ENCODE measurements around the gene TDRD7.

Gene TDRD7

DNA sequence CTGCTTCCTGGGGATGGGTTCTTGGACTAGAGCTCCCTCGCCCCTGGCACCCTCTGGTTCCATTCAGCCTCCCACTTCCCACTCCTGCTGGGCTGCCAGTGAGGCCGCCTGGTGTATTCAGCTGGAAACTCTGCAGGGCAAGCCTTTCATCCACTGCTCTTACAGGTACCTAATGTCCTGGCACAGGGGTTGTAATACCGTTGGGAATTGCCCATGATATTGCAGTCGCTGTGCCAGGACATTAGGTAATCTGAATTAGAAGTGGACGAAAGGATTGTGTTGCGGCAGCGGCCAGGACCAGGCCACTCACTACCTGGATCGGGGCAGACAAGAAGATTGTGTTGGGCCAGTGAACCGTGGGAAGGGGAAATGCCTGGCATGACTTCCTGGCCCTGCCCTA lies 102.6 kb downstream of the TDRD7 start:
- no peak overlapping the region for H3K4me3 ChIP-seq (ENCODE audit: low read depth, low read length)
- TF ChIP-seq CTCF (IDR thresholded peaks at IDR 0.05; ENCODE audit: low read depth, low read length) (no peak), POLR2A (IDR thresholded peaks at IDR 0.05; ENCODE audit: extremely low read depth, insufficient read length) (no peak), MYC (IDR thresholded peaks at IDR 0.05; ENCODE audit: low read depth, low read length) (no peak)
- TF ChIP-seq, protein P1, sequence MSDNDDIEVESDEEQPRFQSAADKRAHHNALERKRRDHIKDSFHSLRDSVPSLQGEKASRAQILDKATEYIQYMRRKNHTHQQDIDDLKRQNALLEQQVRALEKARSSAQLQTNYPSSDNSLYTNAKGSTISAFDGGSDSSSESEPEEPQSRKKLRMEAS (IDR thresholded peaks at IDR 0.05; ENCODE audit: low read depth, low read length), result no peak
- no peak for DNase-seq (ENCODE audit: low read depth)

- TF ChIP-seq, protein P1 (IDR thresholded peaks at IDR 0.05; ENCODE audit: low read depth, low read length), result no peak
- TF ChIP-seq CTCF (IDR thresholded peaks at IDR 0.05; ENCODE audit: low read depth, low read length) (no peak), POLR2A (IDR thresholded peaks at IDR 0.05; ENCODE audit: extremely low read depth, insufficient read length) (no peak), MYC (IDR thresholded peaks at IDR 0.05; ENCODE audit: low read depth, low read length) (no peak)
- no peak for DNase-seq (ENCODE audit: low read depth)
- no peak overlapping the region for H3K4me3 ChIP-seq (ENCODE audit: low read depth, low read length)
Measured at GRCh38 chr9:97515662-97516061, 103.8 kb downstream of the TDRD7 start.

GRCh38 chr9:97516111-97516510 lies 104.2 kb downstream of the TDRD7 start:
- no peak for TF ChIP-seq CTCF (IDR thresholded peaks at IDR 0.05; ENCODE audit: low read depth, low read length)
- no peak for TF ChIP-seq POLR2A (IDR thresholded peaks at IDR 0.05; ENCODE audit: extremely low read depth, insufficient read length)
- TF ChIP-seq, protein P1 (IDR thresholded peaks at IDR 0.05; ENCODE audit: low read depth, low read length), result no peak
- TF ChIP-seq MYC (IDR thresholded peaks at IDR 0.05; ENCODE audit: low read depth, low read length), result no peak
- DNase-seq (ENCODE audit: low read depth), result no peak
- no peak overlapping the region for H3K4me3 ChIP-seq (ENCODE audit: low read depth, low read length)

GRCh38 chr9:97517331-97518089 lies 105.6 kb downstream of the TDRD7 start:
- DNase-seq (ENCODE audit: low read depth), result no peak
- TF ChIP-seq MYC (IDR thresholded peaks at IDR 0.05; ENCODE audit: low read depth, low read length) (no peak), POLR2A (IDR thresholded peaks at IDR 0.05; ENCODE audit: extremely low read depth, insufficient read length) (no peak), CTCF (IDR thresholded peaks at IDR 0.05; ENCODE audit: low read depth, low read length) (no peak)
- TF ChIP-seq, protein P1 (IDR thresholded peaks at IDR 0.05; ENCODE audit: low read depth, low read length), result no peak
- no peak overlapping the region for H3K4me3 ChIP-seq (ENCODE audit: low read depth, low read length)

DNA sequence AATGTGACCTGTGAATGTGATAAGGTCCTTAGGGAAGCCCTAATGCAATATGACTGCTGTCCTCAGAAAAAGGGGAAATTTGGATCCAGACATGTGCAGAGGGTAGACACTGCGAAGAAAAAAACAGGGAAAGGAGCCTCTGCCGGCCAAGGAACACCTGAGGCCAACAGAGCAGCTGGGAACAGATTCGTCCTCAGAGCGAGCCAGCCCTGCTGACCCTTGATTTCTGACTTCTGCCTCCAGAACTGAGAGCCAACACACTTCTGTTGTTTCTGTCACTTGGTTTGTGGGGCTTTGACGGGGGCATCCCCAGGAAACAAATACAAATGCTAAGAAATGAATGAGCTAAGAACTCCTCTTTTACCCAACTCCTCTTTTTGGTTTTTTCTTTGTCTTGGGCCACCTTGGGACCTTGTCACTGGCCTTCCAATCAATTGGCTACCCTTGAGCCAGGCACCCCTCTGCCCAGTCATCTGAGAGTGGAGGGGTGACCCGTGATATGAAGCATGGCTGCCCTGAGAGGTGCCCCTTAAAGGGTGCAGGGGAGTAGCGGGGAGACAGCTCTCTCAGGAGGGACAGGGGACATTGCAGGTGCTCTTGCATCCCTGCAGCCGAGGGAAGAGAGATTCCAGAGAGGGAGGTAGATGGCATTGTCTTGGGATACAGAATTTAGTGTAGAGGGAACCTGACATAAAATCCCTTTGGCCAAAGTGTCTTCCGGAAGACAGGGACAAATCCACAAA lies 106.4 kb downstream of the TDRD7 start:
- TF ChIP-seq, protein P1 (IDR thresholded peaks at IDR 0.05; ENCODE audit: low read depth, low read length), result no peak
- no peak for TF ChIP-seq CTCF (IDR thresholded peaks at IDR 0.05; ENCODE audit: low read depth, low read length)
- no peak for TF ChIP-seq MYC (IDR thresholded peaks at IDR 0.05; ENCODE audit: low read depth, low read length)
- no peak for TF ChIP-seq POLR2A (IDR thresholded peaks at IDR 0.05; ENCODE audit: extremely low read depth, insufficient read length)
- no peak overlapping the region for H3K4me3 ChIP-seq (ENCODE audit: low read depth, low read length)
- DNase-seq (ENCODE audit: low read depth), result no peak

Measured in NB4 (cell line).